K562 (cell line): ENCODE data around the gene CAGE1. TPM values are rescaled to one million over a fixed set of nuclear protein-coding genes. Genes with fewer than 3 reads are reported as not detected.

Experiments used
- ARID2 ChIP-seq: fragments of 450-650 bp; IDR thresholded peaks from 2 replicates; pipeline ENCODE4 v1.6.1; 2017; ENCODE audit warnings: antibody characterized with exemption, mild to moderate bottlenecking
- BDP1 ChIP-seq: IDR thresholded peaks from 3 replicates; pipeline ENCODE4 v1.6.1; 2011; ENCODE audit not compliant: insufficient read length, insufficient read depth
- BRF1 ChIP-seq: IDR thresholded peaks from 3 replicates; pipeline ENCODE4 v1.6.1; 2011; ENCODE audit warnings: borderline replicate concordance, mild to moderate bottlenecking; ENCODE audit not compliant: insufficient read length; ENCODE audit errors: extremely low read depth
- E2F3 ChIP-seq: fragments of 250-450 bp; sonication (Bioruptor Pico); IDR thresholded peaks from 2 replicates; pipeline ENCODE4 v1.4.0; 2020; ENCODE audit warnings: mild to moderate bottlenecking
- FOSL1 ChIP-seq: fragments of 200-800 bp; sonication (Bioruptor generic); conservative IDR thresholded peaks from 2 replicates; pipeline ENCODE4 v1.6.1; 2016; ENCODE audit warnings: missing genetic modification characterization, missing compliant biosample characterization
- FOXJ2 ChIP-seq: fragments of 200-800 bp; sonication (Bioruptor generic); IDR thresholded peaks from 2 replicates; pipeline ENCODE4 v1.6.1; 2016; ENCODE audit warnings: missing genetic modification characterization, missing compliant biosample characterization
- GTF2A2 ChIP-seq: IDR thresholded peaks from 2 replicates; pipeline ENCODE4 v1.6.1; 2016; ENCODE audit warnings: mild to moderate bottlenecking, missing genetic modification characterization, missing compliant biosample characterization
- KHSRP ChIP-seq: fragments of 450-650 bp; IDR thresholded peaks from 2 replicates; pipeline ENCODE4 v1.6.1; 2017
- MECOM ChIP-seq: fragments of 250-450 bp; sonication (Bioruptor Pico); IDR thresholded peaks from 2 replicates; pipeline ENCODE4 v1.8.0; 2022; ENCODE audit warnings: inconsistent platforms
- MNT ChIP-seq, 2 experiments: fragments of 450-650 bp; conservative IDR thresholded peaks; 2 replicates each; pipeline ENCODE4 v1.6.1; 2017; ENCODE audit warnings: mild to moderate bottlenecking in 2 of 2, moderate library complexity in 2 of 2
- PHB2 ChIP-seq: fragments of 450-650 bp; IDR thresholded peaks from 2 replicates; pipeline ENCODE4 v1.6.1; 2017; ENCODE audit warnings: low read depth
- PPARD ChIP-seq: fragments of 250-450 bp; sonication (Bioruptor Pico); IDR thresholded peaks from 2 replicates; pipeline ENCODE4 v1.8.0; 2022; ENCODE audit warnings: inconsistent platforms, mild to moderate bottlenecking, moderate library complexity
- RBM14 ChIP-seq: fragments of 200-400 bp; formaldehyde crosslinking; IDR thresholded peaks from 2 replicates; pipeline ENCODE4 v1.6.1; 2018; ENCODE audit warnings: low read depth, mild to moderate bottlenecking, low read length, moderate library complexity, borderline replicate concordance; ENCODE audit not compliant: insufficient read depth
- THAP7 ChIP-seq: fragments of 250-450 bp; sonication (Bioruptor Pico); IDR thresholded peaks from 2 replicates; pipeline ENCODE4 v1.5.0; 2021
- TSHZ1 ChIP-seq: fragments of 250-450 bp; sonication (Bioruptor Pico); IDR thresholded peaks from 2 replicates; pipeline ENCODE4 v1.4.0; 2020; ENCODE audit warnings: mild to moderate bottlenecking, moderate library complexity
- UBTF ChIP-seq, 2 experiments: IDR thresholded peaks; 2 replicates each; pipeline ENCODE4 v1.6.1; 2012; ENCODE audit warnings: improper control_type of control experiment in 2 of 2, low read depth in 2 of 2, low read length in 2 of 2, borderline replicate concordance in 1 of 2
- ZNF174 ChIP-seq: fragments of 250-450 bp; sonication (Bioruptor Pico); IDR thresholded peaks from 2 replicates; pipeline ENCODE4 v1.4.0; 2020; ENCODE audit warnings: mild to moderate bottlenecking
- ZNF239 ChIP-seq: fragments of 250-450 bp; sonication (Bioruptor Pico); IDR thresholded peaks from 2 replicates; pipeline ENCODE4 v1.4.0; 2020; ENCODE audit warnings: mild to moderate bottlenecking
- ZNF444 ChIP-seq: fragments of 250-450 bp; sonication (Bioruptor Pico); IDR thresholded peaks from 2 replicates; pipeline ENCODE4 v1.4.0; 2020; ENCODE audit warnings: mild to moderate bottlenecking, moderate library complexity
- polyA plus RNA-seq, 8 experiments: library from polyadenylated mRNA; depleted of rRNA in 4 of 8; stranded (reverse) in 5 of 8; unstranded in 3 of 8; fragments of >200 nt; fragmentation: Nextera tagmentation in 2 of 8; fragmentation: Illumina TruSeq in 1 of 8; extraction: Ambion mirVana in 2 of 8; extraction: Trizol in 1 of 8; gene quantifications; 2 replicates each; pipeline versions ENCODE4 v1.2.1 to v1.2.3, GENCODE V29; 2011 to 2014; ENCODE audit warnings: inconsistent platforms in 1 of 8, missing spikeins in 1 of 8
- total RNA-seq, 7 experiments: library from RNA; depleted of rRNA in 6 of 7; stranded (reverse); fragments of >200 nt in 6 of 7; fragmentation: Illumina TruSeq in 2 of 7; extraction: Trizol in 2 of 7; gene quantifications; 2 replicates each; pipeline versions ENCODE4 v1.2.1 to v1.2.3, GENCODE V29; 2011 to 2021; ENCODE audit warnings: low replicate concordance in 1 of 7

Gene CAGE1
- total and polyA plus RNA-seq, 9 of the 15 experiments (the other 6 are each of a cell fraction or from before 2014, with no cell fraction given) = 0.13 to 0.33 (median 0.18) TPM; not detected in 4

- TF ChIP-seq ZNF239 (no peak), GTF2A2 (tag) (no peak), TSHZ1 (CRISPR knock-in tag) (no peak), E2F3 (CRISPR knock-in tag) (no peak), PHB2 (no peak), FOXJ2 (tag) (no peak), RBM14 (no peak), BRF1 (no peak), ZNF174 (no peak), BDP1 (no peak), PPARD (no peak), FOSL1 (tag) (0 out of 2 replicates have a peak, but pooled peaks have one; percentile 17), MNT (conservative IDR thresholded peaks at IDR 0.05) (peak in 1 of 2 experiments; percentile 47; a peak in 2 of 4 replicates), KHSRP (no peak), MECOM (CRISPR knock-in tag) (no peak), ZNF444 (CRISPR knock-in tag) (no peak), ARID2 (no peak), UBTF (IDR thresholded peaks at IDR 0.05; ENCODE audit: borderline replicate concordance in 1 of 2, low read depth in 2 of 2, low read length in 2 of 2) (no peak), THAP7 (CRISPR knock-in tag) (no peak)
Measured at GRCh38 chr6:7311917-7312615, 77.5 kb downstream of the CAGE1 start (continued).
